Measurements from ENCODE around the gene QRICH2. TPM values are rescaled to one million over a fixed set of nuclear protein-coding genes. Genes with fewer than 3 reads are reported as not detected.
A peak's percentile ranks its signal among the peaks of the same experiment; 100 is the strongest.
"Not testable (repeated sequence)": the region's sequence is repeated elsewhere in the genome, so short reads cannot be mapped to it uniquely, and the experiment has no call there.

QRICH2 gene
- total RNA-seq, 4 donors from 2014 or later, result 1.2 to 1.8 (median 1.6) TPM

DNA sequence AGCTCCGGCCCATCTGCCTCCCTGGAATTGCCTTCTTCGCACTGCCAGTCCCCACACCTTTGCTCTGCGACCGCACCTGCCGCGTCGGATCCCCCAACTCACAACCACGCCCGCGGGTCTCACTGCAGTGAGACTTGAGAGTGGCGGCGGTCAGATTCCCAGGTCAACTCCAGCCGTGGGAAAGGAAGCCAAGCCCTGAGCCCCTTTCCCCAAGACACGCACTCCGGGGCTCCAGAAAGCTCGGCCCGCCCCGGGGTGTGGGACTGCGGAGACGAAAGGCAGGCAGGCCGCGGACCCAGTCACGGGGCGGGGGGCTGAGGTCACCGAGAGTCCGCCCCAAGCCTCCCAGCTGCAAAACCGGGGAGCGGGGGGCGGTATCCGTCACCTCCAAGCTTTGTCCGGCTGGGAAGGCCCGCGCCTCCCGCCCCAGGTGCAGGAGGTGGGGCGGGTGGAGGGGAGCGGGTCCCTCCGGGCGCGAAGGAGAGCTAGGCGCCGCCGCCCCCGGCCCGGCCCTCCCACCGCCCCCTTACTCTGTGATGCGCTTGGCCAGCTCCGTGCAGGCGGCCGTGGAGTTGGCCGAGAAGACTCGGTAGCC, 45.0 kb upstream of the QRICH2 start:
- DNase-seq (ENCODE audit: low spot score), result peak; percentile 27
- TF ChIP-seq, protein P1, sequence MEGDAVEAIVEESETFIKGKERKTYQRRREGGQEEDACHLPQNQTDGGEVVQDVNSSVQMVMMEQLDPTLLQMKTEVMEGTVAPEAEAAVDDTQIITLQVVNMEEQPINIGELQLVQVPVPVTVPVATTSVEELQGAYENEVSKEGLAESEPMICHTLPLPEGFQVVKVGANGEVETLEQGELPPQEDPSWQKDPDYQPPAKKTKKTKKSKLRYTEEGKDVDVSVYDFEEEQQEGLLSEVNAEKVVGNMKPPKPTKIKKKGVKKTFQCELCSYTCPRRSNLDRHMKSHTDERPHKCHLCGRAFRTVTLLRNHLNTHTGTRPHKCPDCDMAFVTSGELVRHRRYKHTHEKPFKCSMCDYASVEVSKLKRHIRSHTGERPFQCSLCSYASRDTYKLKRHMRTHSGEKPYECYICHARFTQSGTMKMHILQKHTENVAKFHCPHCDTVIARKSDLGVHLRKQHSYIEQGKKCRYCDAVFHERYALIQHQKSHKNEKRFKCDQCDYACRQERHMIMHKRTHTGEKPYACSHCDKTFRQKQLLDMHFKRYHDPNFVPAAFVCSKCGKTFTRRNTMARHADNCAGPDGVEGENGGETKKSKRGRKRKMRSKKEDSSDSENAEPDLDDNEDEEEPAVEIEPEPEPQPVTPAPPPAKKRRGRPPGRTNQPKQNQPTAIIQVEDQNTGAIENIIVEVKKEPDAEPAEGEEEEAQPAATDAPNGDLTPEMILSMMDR (IDR thresholded peaks at IDR 0.05), result no peak
- no peak for ATAC-seq (ENCODE audit: low FRiP score)

DNA sequence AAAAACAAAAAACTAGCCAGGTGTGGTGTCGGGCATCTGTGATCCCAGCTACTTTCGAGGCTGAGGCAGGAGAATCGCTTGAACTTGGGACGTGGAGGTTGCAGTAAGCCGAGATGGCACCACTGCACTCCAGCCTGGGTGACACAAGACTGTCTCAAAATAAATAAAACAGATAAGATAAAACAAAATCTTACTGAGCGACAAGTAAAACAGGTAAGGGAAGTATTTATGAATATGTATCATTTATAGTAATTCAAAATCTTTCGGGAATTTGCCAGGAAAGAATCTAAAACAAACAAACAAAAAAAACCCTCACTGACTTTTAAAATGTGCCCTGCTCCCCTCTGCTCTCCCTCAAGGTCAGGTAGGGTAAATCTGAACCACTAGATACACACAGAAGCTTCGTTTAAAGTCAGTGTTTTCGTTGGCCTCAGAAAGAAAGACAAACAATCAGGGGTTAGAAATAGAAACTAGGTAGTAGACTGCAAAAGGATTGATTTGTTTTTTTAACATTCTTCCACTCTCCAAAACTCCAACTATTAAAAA, 43.5 kb upstream of the QRICH2 start:
- TF ChIP-seq, protein P1 (IDR thresholded peaks at IDR 0.05), result no peak
- no peak for ATAC-seq (ENCODE audit: low FRiP score)
- DNase-seq (ENCODE audit: low spot score), result no peak

DNA sequence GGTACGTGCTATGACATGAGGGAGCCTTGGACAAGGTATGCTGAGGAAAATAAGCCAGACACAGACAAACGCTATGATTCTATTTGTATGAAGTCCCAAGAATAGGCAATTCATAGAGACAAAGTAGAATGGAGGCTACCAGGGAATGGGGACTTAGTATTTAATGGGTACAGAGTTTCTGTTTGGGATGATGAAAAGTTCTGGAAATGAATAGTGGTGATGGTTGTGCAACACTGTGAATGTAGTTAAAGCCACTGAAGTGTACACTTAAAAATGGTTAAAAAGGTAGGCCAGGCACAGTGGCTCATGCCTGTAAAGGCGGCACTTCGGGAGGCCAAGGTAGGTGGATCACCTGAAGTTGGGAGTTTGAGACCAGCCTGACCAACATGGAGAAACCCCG, 42.4 kb upstream of the QRICH2 start:
- ATAC-seq (ENCODE audit: low FRiP score) (no peak), DNase-seq (ENCODE audit: low spot score) (no peak)
- TF ChIP-seq, protein P1 (IDR thresholded peaks at IDR 0.05), result no peak

DNA sequence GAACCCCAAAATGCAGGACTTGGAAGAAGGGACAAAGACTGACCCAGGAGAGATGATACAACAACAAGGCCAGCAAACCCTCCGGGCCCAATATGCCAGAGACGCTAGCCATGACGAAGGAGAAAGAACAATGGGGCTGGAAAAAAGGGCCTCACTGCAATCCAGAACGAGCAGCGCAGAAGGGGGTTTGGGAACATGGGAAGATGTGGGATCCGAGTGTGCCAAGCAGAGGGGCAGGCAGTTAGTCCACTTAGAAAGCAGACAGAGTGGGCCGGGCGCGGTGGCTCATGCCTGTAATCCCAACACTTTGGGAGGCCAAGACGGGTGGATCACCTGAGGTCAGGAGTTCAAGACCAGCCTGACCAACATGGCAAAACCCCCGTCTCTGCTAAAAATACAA, 38.9 kb upstream of the QRICH2 start:
- not testable (repeated sequence) for ATAC-seq (ENCODE audit: low FRiP score); DNase-seq (ENCODE audit: low spot score)

DNA sequence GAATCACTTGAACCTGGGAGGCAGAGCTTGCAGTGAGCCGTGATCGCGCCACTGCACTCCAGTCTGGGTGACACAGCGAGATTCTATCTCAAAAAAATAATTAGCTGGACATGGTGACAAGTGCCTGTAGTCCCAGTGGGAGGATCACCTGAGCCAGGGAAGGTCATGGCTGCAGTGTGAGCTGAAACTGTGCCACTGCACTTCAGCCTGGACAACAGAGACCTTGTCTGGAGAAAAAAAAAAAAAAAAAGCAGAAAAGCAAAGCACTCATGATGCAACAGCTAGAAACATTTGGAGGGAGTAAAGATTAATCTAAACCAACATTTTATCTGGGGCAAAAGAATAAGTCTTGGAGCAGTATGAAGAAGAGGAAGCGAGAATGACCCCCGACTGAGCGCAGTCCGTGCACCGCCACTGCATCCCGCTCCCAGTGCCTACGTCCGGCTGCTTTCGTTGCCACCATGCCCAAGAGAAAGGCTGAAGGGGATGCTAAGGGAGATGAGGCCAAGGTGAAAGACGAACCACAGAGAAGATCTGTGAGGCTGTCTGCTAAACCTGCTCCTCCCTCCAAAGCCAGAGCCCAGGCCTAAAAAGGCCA, 37.4 kb upstream of the QRICH2 start:
- no peak for ATAC-seq (ENCODE audit: low FRiP score)
- TF ChIP-seq, protein P1 (IDR thresholded peaks at IDR 0.05), result no peak
- DNase-seq (ENCODE audit: low spot score), result no peak

DNA sequence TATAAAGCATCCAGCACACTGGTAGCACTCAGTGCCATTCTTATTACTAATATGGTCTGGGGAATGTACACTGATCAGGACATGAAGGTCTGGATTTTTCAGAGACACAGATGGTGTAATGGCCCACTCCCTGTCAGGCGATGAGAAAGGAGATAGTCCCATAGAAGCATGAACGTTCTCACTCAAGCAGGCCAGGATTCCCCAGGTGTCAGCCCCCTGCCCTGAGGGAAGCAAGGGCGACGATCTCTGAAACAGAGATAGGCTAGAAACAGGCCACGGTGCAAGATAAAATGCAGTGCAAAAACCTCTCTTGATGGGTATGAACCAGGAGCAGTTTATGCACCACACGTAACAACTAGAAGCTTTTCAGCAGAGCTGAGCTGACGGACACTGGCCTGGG, 35.0 kb upstream of the QRICH2 start:
- no peak for DNase-seq (ENCODE audit: low spot score)
- TF ChIP-seq, protein P1 (IDR thresholded peaks at IDR 0.05), result no peak
- no peak for ATAC-seq (ENCODE audit: low FRiP score)

DNA sequence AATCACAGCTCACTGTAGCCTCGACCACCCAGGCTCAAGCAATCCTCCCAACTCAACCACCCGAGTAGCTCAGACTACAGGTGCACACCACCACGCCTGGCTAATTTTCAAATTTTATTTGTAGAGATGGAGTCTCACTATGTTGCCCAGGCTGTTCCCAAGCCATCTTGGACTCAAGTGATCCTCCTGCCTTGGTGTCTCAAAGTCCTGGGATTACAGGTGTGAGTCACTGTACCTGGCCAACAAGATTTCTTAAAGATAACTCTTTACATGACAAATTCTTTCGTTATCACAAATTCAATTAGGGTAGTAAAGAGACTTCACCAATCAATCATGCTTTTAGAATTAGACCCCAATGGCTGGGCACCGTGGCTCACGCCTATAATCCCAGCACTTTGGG, 33.2 kb upstream of the QRICH2 start:
- no peak for ATAC-seq (ENCODE audit: low FRiP score)
- TF ChIP-seq, protein P1 (IDR thresholded peaks at IDR 0.05), result no peak
- DNase-seq (ENCODE audit: low spot score), result no peak

Measured in omental fat pad (tissue), 4 donors.